H1 (cell line): ENCODE results near the gene KIR2DL4. TPM values are rescaled to one million over a fixed set of nuclear protein-coding genes. Genes with fewer than 3 reads are reported as not detected.

Source experiments
- GABPA ChIP-seq: IDR thresholded peaks from 2 replicates; pipeline ENCODE4 v1.6.1; 2011; ENCODE audit warnings: mild to moderate bottlenecking, low read length, moderate library complexity, borderline replicate concordance; ENCODE audit not compliant: insufficient read depth
- polyA plus RNA-seq, 7 experiments: library from polyadenylated mRNA; depleted of rRNA in 3 of 7; stranded (reverse) in 5 of 7; unstranded in 2 of 7; fragments of >200 nt in 5 of 7; fragments of 200-250 nt in 2 of 7; gene quantifications; 1 replicate in 5 of 7; 2 replicates in 1 of 7; 4 replicates in 1 of 7; pipeline versions ENCODE4 v1.2.1 to v1.2.3, GENCODE V29; 2011 to 2013; ENCODE audit warnings: missing spikeins in 2 of 7, mixed read lengths in 2 of 7
- total RNA-seq: library from RNA; stranded (reverse); fragmentation: NEBNext Ultra II Directional; extraction: Animal tissue kit (Norgen Biotek cat#: 25700); gene quantifications from 2 replicates; pipeline ENCODE4 v1.2.1, GENCODE V29; 2021

The KIR2DL4 gene
- total and polyA plus RNA-seq, 2 of the 8 experiments (the other 6 are each of a cell fraction or from before 2014, with no cell fraction given) = not detected

DNA sequence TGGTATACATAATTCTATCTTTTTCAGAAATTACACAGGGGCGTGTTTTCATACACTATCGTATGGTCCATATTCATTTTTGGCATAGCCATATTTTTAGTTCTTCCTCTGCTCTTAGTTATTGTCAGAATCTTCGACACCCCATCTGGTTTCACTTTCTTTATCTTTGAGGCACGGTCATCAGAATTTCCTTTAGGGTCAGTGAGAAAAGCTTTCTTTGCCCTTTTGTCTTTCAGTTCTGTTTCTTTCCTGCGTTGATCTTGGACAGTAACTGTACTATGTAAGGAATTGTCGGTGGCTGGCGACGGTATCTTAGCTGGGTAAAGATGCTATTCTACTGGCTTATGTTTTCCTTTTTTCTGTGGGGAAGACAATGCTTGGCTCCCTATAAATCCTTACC lies 10.6 kb upstream of the KIR2DL4 start (continued):
- TF ChIP-seq GABPA = no peak
